BLaER1 (cell line): ENCODE measurements around the gene WDR19.
"Not testable (repeated sequence)": the region's sequence is repeated elsewhere in the genome, so short reads cannot be mapped to it uniquely, and the experiment has no call there.

ENCODE experiments used
- H3K27ac ChIP-seq: shearing (Covaris generic); formaldehyde crosslinking; 2 replicates; pipeline ENCODE4 v1.8.1; 2022
- H3K27me3 ChIP-seq: shearing (Covaris generic); formaldehyde crosslinking; 2 replicates; pipeline ENCODE4 v1.8.1; 2022
- H3K36me3 ChIP-seq: shearing (Covaris generic); formaldehyde crosslinking; 2 replicates; pipeline ENCODE4 v1.8.1; 2022
- H3K4me1 ChIP-seq: shearing (Covaris generic); formaldehyde crosslinking; 2 replicates; pipeline ENCODE4 v1.8.1; 2022
- H3K4me2 ChIP-seq: shearing (Covaris generic); formaldehyde crosslinking; 2 replicates; pipeline ENCODE4 v1.8.1; 2022
- H3K4me3 ChIP-seq: shearing (Covaris generic); formaldehyde crosslinking; 2 replicates; pipeline ENCODE4 v1.8.1; 2022
- H3K9ac ChIP-seq: shearing (Covaris generic); formaldehyde crosslinking; 2 replicates; pipeline ENCODE4 v1.8.1; 2022
- H3K9me3 ChIP-seq: shearing (Covaris generic); formaldehyde crosslinking; 2 replicates; pipeline ENCODE4 v1.8.1; 2022
- H4K20me1 ChIP-seq: shearing (Covaris generic); formaldehyde crosslinking; 2 replicates; pipeline ENCODE4 v1.8.1; 2022
- Cebpa-rat ChIP-seq: shearing (Covaris generic); IDR thresholded peaks from 2 replicates; pipeline ENCODE4 v1.8.1; 2022

The WDR19 gene

DNA sequence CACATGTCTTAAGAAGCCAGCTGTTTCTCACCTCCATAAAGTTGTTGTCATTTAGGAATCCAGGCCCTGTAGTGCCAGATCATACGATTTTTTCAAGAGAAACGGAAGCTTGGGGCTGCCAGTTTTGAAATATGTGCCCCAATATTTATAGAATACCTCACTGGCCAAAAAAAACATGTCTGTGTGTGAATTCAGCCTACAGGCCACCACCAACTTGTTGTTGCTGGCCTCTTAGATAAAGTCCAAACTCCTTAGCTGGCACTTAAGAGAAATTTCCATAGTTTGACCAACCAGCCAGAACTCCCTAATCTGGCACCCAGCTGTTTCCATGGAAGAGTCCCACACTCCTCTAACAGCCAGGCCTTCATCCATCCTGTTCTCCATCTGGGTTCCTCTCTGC, 74.1 kb downstream of the WDR19 start:
- Histone ChIP-seq H3K36me3 (peaks cover 22% of the 10 kb centered on the region), H3K27ac (no peak overlapping the region), H3K4me1 (no peaks in the 10 kb centered on the region), H4K20me1 (no peaks in the 10 kb centered on the region), H3K4me2 (no peak overlapping the region), H3K9ac (no peak overlapping the region), H3K4me3 (no peak overlapping the region), H3K9me3 (no peaks in the 10 kb centered on the region), H3K27me3 (no peaks in the 10 kb centered on the region)
- TF ChIP-seq Cebpa-rat = no peak

DNA sequence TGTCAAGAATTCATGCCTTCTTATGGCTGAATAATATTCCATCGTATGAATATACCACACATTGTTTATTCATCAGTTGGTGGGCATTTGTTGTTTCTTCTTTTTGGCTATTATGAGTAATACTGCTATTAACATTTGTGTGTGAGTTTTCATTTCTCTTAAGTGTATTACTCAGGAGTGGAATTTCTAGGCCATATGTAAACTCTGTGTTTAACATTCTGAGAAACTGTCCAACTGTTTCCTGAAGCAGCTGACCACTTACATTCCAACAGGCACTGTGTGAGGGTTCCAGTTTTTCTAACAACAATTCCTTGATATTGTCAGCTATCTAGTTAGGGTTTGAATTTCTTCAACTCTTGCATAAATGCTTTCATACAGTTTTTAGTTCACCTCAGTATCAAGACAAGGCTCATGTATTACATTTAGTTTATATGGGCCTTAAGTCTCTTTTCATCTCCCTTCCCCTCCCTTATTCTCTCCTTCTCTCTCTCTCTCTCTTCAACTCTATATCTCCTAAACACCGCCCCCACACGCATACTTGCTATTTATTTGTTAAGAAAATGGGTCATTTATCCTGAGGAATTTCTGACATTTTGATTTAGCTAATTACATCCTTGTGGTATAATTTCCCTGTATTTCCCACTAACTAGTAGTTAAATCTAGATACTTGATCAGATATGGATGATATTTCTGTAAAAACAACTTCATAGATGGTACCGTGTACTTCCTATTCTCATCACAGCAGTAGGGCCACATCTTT, 77.4 kb downstream of the WDR19 start:
- H3K27me3 ChIP-seq = no peaks in the 10 kb centered on the region
- H3K4me1 ChIP-seq = no peaks in the 10 kb centered on the region

DNA sequence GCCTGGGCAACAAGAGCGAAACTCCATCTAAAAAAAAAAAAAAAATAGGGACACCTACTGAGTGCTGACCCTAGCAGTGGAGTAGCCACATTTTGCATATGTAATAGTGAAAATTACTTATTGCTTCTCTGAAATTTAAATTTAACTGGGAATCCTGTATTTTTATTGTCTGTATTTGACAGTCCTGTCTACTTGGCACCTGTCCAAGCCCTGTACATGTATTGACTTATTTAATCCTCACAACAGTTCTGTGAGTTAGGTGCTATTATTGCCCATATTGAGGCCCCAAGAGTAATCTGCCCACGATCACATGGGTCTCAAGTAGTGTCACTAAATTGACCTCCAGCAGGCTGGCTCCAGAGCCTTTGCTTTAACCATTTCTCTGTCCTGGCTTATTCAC, 81.6 kb downstream of the WDR19 start:
- no peak for TF ChIP-seq Cebpa-rat
- H3K27ac ChIP-seq = no peak overlapping the region
- H3K9me3 ChIP-seq = no peaks in the 10 kb centered on the region
- H4K20me1 ChIP-seq = no peaks in the 10 kb centered on the region
- no peaks in the 10 kb centered on the region for H3K4me1 ChIP-seq
- H3K36me3 ChIP-seq = peaks cover 14% of the 10 kb centered on the region
- no peaks in the 10 kb centered on the region for H3K27me3 ChIP-seq
- H3K4me3 ChIP-seq = no peak overlapping the region
- no peak overlapping the region for H3K9ac ChIP-seq
- no peak overlapping the region for H3K4me2 ChIP-seq

More for the DNA sequence above, 77.4 kb downstream of the WDR19 start:
- Histone ChIP-seq H3K27ac (no peak overlapping the region), H3K36me3 (peaks cover 26% of the 10 kb centered on the region), H3K4me3 (no peak overlapping the region), H3K4me2 (no peak overlapping the region), H3K9ac (no peak overlapping the region), H3K9me3 (no peaks in the 10 kb centered on the region), H4K20me1 (no peaks in the 10 kb centered on the region)
- no peak for TF ChIP-seq Cebpa-rat

DNA sequence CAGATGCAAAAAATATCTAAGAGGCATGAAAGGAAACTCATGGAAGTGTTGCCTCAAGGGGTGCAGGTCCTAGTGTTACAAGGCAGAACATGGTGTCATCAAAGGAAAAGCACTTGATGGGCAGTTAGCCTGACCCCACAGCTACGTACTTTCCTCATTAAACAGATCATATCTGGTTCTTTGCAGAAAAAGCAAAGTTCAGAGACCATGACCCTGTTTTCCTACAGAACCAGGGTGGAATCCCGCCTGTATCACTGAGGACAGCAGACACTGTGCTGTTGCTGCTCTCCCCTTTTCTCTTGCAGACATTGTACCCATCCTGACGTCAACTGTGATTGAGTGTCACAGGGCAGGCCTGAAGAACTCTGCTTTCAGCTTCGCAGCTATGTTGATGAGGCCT, 92.2 kb downstream of the WDR19 start:
- Histone ChIP-seq H3K27me3 (no peaks in the 10 kb centered on the region), H4K20me1 (no peaks in the 10 kb centered on the region), H3K4me3 (no peak overlapping the region), H3K9me3 (no peaks in the 10 kb centered on the region), H3K4me2 (no peak overlapping the region), H3K4me1 (no peaks in the 10 kb centered on the region), H3K9ac (no peak overlapping the region), H3K36me3 (peaks cover 73% of the 10 kb centered on the region), H3K27ac (no peak overlapping the region)
- no peak for TF ChIP-seq Cebpa-rat

DNA sequence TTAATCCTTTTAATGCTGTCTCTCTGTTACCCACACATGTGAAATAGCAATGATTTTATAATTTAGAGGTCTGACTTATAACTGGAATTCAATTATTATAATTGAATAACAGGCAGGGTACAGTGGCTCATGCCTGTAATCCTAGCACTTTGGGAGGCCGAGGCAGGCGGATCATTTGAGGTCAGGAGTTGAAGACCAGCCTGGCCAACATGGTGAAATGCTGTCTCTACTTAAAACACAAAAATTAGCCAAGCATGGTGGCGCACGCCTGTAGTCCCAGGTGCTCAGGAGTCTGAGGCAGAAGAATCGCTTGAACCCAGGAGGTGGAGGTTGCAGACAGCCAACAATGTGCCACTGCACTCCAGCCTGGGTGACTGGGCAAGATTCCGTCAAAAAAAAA, 95.3 kb downstream of the WDR19 start:
- not testable (repeated sequence) for H3K4me3 ChIP-seq, H3K4me2 ChIP-seq, H3K9me3 ChIP-seq, H3K27ac ChIP-seq, H3K4me1 ChIP-seq, H4K20me1 ChIP-seq, H3K9ac ChIP-seq, H3K27me3 ChIP-seq
- H3K36me3 ChIP-seq = peaks cover 65% of the 10 kb centered on the region

- peaks cover 57% of the 10 kb centered on the region for H3K36me3 ChIP-seq
Measured at GRCh38 chr4:39278476-39278875, 96.1 kb downstream of the WDR19 start.

DNA sequence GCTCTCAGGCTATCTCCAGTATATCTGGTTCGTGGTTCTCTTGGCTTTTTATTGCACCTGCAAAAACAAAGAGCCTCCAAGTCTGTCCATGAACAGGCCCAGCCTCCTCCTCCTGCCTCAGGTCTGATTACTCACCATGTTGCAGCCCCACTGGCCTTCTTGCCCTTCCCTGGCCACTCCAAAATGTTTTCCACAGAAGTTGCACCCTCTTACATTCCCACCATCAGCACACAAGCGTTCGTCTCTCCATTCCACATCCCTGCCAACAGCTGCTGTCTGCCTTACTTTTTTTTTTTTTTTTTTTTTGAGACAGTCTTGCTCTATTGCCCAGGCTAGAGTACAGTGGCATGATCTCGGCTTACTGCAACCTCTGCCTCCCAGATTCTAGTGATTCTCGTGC, 97.1 kb downstream of the WDR19 start:
- no peaks in the 10 kb centered on the region for H3K4me1 ChIP-seq
- no peaks in the 10 kb centered on the region for H3K9me3 ChIP-seq

More at GRCh38 chr4:39278476-39278875, 96.1 kb downstream of the WDR19 start:
- no peak overlapping the region for H3K4me2 ChIP-seq
- H3K4me1 ChIP-seq = no peaks in the 10 kb centered on the region
- no peak for TF ChIP-seq Cebpa-rat
- no peaks in the 10 kb centered on the region for H4K20me1 ChIP-seq
- no peak overlapping the region for H3K9ac ChIP-seq
- no peaks in the 10 kb centered on the region for H3K9me3 ChIP-seq
- H3K27ac ChIP-seq = no peak overlapping the region
- no peak overlapping the region for H3K4me3 ChIP-seq
- H3K27me3 ChIP-seq = no peaks in the 10 kb centered on the region

GRCh38 chr4:39280770-39281169, 98.4 kb downstream of the WDR19 start:
- H4K20me1 ChIP-seq = no peaks in the 10 kb centered on the region
- H3K9me3 ChIP-seq = no peaks in the 10 kb centered on the region
- TF ChIP-seq Cebpa-rat = no peak
- H3K9ac ChIP-seq = no peak overlapping the region
- H3K27ac ChIP-seq = no peak overlapping the region
- H3K4me3 ChIP-seq = no peak overlapping the region
- H3K36me3 ChIP-seq = peaks cover 46% of the 10 kb centered on the region
- no peak overlapping the region for H3K4me2 ChIP-seq
- H3K27me3 ChIP-seq = no peaks in the 10 kb centered on the region
- H3K4me1 ChIP-seq = no peaks in the 10 kb centered on the region

More for the DNA sequence above, 97.1 kb downstream of the WDR19 start:
- Histone ChIP-seq H4K20me1 (no peaks in the 10 kb centered on the region), H3K27ac (no peak overlapping the region), H3K4me2 (no peak overlapping the region), H3K4me3 (no peak overlapping the region), H3K36me3 (peaks cover 47% of the 10 kb centered on the region), H3K27me3 (no peaks in the 10 kb centered on the region), H3K9ac (no peak overlapping the region)
- TF ChIP-seq Cebpa-rat = no peak

GRCh38 chr4:39285111-39285795, 102.9 kb downstream of the WDR19 start:
- Histone ChIP-seq H3K27me3 (no peaks in the 10 kb centered on the region), H3K4me3 (no peak overlapping the region), H3K4me2 (no peak overlapping the region), H3K36me3 (peaks cover 61% of the 10 kb centered on the region), H3K27ac (no peak overlapping the region), H4K20me1 (no peaks in the 10 kb centered on the region), H3K9me3 (no peaks in the 10 kb centered on the region), H3K9ac (no peak overlapping the region), H3K4me1 (no peaks in the 10 kb centered on the region)
- no peak for TF ChIP-seq Cebpa-rat

DNA sequence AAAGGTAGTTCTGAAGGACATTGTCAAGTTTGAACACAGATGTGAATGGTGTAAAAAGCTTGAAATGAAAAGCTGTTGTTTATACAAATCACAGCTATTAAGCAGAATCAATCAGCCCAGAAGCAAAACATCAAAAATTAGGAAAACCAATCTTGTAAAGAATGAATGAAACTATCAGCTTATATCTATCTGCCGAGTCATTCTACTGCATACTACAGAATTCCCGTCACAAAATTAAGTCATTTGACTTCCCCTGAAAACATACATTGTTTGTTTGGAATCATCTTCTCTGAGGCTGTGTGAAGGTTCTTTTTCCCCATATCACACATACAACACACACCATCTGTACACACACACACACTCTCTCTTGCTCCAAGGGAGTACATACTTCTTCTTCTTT, 103.5 kb downstream of the WDR19 start:
- no peak overlapping the region for H3K9ac ChIP-seq
- no peaks in the 10 kb centered on the region for H3K9me3 ChIP-seq
- H3K4me3 ChIP-seq = no peak overlapping the region
- no peaks in the 10 kb centered on the region for H3K27me3 ChIP-seq
- H3K36me3 ChIP-seq = peaks cover 63% of the 10 kb centered on the region
- no peaks in the 10 kb centered on the region for H4K20me1 ChIP-seq
- H3K4me2 ChIP-seq = no peak overlapping the region
- H3K27ac ChIP-seq = no peak overlapping the region
- no peaks in the 10 kb centered on the region for H3K4me1 ChIP-seq
- no peak for TF ChIP-seq Cebpa-rat
